ENCODE results near the gene GATC.

- TF ChIP-seq POLR2A (IDR thresholded peaks at IDR 0.05): no peak
- TF ChIP-seq, protein P1, sequence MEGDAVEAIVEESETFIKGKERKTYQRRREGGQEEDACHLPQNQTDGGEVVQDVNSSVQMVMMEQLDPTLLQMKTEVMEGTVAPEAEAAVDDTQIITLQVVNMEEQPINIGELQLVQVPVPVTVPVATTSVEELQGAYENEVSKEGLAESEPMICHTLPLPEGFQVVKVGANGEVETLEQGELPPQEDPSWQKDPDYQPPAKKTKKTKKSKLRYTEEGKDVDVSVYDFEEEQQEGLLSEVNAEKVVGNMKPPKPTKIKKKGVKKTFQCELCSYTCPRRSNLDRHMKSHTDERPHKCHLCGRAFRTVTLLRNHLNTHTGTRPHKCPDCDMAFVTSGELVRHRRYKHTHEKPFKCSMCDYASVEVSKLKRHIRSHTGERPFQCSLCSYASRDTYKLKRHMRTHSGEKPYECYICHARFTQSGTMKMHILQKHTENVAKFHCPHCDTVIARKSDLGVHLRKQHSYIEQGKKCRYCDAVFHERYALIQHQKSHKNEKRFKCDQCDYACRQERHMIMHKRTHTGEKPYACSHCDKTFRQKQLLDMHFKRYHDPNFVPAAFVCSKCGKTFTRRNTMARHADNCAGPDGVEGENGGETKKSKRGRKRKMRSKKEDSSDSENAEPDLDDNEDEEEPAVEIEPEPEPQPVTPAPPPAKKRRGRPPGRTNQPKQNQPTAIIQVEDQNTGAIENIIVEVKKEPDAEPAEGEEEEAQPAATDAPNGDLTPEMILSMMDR (IDR thresholded peaks at IDR 0.05): no peak
Measured at GRCh38 chr12:120463712-120464111, 17.5 kb downstream of the GATC start.
